WTC11 (cell line): ENCODE data around the gene SLFN5. TPM values are rescaled to one million over a fixed set of nuclear protein-coding genes. Genes with fewer than 3 reads are reported as not detected.

Experiments
- ATAC-seq: fragments of 200-7000 bp; cut with Tn5 transposase; 2 replicates; pipeline ENCODE4 v1.10.0; 2021; ENCODE audit warnings: mild to moderate bottlenecking, moderate library complexity
- CTCF ChIA-PET: fragments of 300-600 bp; sonication (Branson Sonifier 250); formaldehyde crosslinking; loops from one replicate; lab custom pipeline; 2021; ENCODE audit warnings: antibody characterized with exemption; lab: Charles Lee
- POLR2A ChIA-PET: fragments of 350-600 bp; sonication (Branson Sonifier 250); formaldehyde crosslinking; loops from one replicate; lab custom pipeline; 2021; ENCODE audit warnings: antibody characterized with exemption; lab: Charles Lee
- DNase-seq: peaks from one replicate; pipeline ENCODE4 v3.0.0; 2021; ENCODE audit warnings: low spot score
- H3K27ac Mint-ChIP-seq: 2 replicates; pipeline ENCODE4 v1.8.0; 2021; ENCODE audit warnings: mixed read lengths
- H3K27me3 Mint-ChIP-seq: 2 replicates; pipeline ENCODE4 v1.8.0; 2021; ENCODE audit warnings: low read depth, mild to moderate bottlenecking, moderate library complexity, mixed read lengths
- H3K36me3 Mint-ChIP-seq: 2 replicates; pipeline ENCODE4 v1.8.0; 2021; ENCODE audit warnings: mixed read lengths
- H3K4me1 Mint-ChIP-seq: 2 replicates; pipeline ENCODE4 v1.8.0; 2022; ENCODE audit warnings: mixed read lengths
- H3K4me3 Mint-ChIP-seq: 2 replicates; pipeline ENCODE4 v1.8.0; 2021; ENCODE audit warnings: mild to moderate bottlenecking, moderate library complexity, mixed read lengths
- H3K9me3 Mint-ChIP-seq: 2 replicates; pipeline ENCODE4 v1.8.0; 2021; ENCODE audit warnings: mixed read lengths
- CTCF ChIP-seq: fragments of 200-600 bp; IDR thresholded peaks from 2 replicates; pipeline ENCODE4 v1.8.0; 2022; ENCODE audit warnings: antibody characterized with exemption
- FOXK1 ChIP-seq: sonication (generic); formaldehyde crosslinking; IDR thresholded peaks from 2 replicates; pipeline ENCODE4 v1.8.0; 2022; ENCODE audit warnings: mild to moderate bottlenecking, moderate library complexity, missing genetic modification reagents
- FOXP4 ChIP-seq: sonication (generic); formaldehyde crosslinking; IDR thresholded peaks from 2 replicates; pipeline ENCODE4 v1.8.0; 2022; ENCODE audit warnings: mild to moderate bottlenecking, missing genetic modification reagents
- HMGXB4 ChIP-seq: sonication (generic); formaldehyde crosslinking; IDR thresholded peaks from 2 replicates; pipeline ENCODE4 v1.8.1; 2023; ENCODE audit warnings: mild to moderate bottlenecking, moderate library complexity, missing genetic modification reagents
- IRF1 ChIP-seq: sonication (generic); formaldehyde crosslinking; IDR thresholded peaks from 2 replicates; pipeline ENCODE4 v1.8.0; 2023; ENCODE audit warnings: missing genetic modification reagents
- KAT7 ChIP-seq: sonication (generic); formaldehyde crosslinking; IDR thresholded peaks from 2 replicates; pipeline ENCODE4 v1.8.1; 2023; ENCODE audit warnings: missing genetic modification reagents, mild to moderate bottlenecking, borderline replicate concordance
- NR1H2 ChIP-seq: sonication (generic); formaldehyde crosslinking; IDR thresholded peaks from 2 replicates; pipeline ENCODE4 v1.9.0; 2021; ENCODE audit warnings: mild to moderate bottlenecking, moderate library complexity, missing genetic modification reagents
- USF1 ChIP-seq: sonication (generic); formaldehyde crosslinking; IDR thresholded peaks from 2 replicates; pipeline ENCODE4 v1.8.0; 2022; ENCODE audit warnings: mild to moderate bottlenecking, missing genetic modification reagents
- ZBTB21 ChIP-seq: sonication (generic); formaldehyde crosslinking; IDR thresholded peaks from 2 replicates; pipeline ENCODE4 v1.8.1; 2023; ENCODE audit warnings: mild to moderate bottlenecking, missing genetic modification reagents, borderline replicate concordance
- ZNF121 ChIP-seq: sonication (generic); formaldehyde crosslinking; IDR thresholded peaks from 2 replicates; pipeline ENCODE4 v1.8.0; 2023; ENCODE audit warnings: missing genetic modification reagents
- ZNF281 ChIP-seq: sonication (generic); formaldehyde crosslinking; IDR thresholded peaks from 2 replicates; pipeline ENCODE4 v1.8.0; 2023; ENCODE audit warnings: mild to moderate bottlenecking, missing genetic modification reagents
- ZNF317 ChIP-seq: sonication (generic); formaldehyde crosslinking; IDR thresholded peaks from 2 replicates; pipeline ENCODE4 v1.8.1; 2023; ENCODE audit warnings: low read depth, mild to moderate bottlenecking, moderate library complexity, missing genetic modification reagents, borderline replicate concordance
- ZNF416 ChIP-seq: fragments of 250-450 bp; sonication (Bioruptor Pico); IDR thresholded peaks from 2 replicates; pipeline ENCODE4 v1.9.0; 2021; ENCODE audit warnings: mild to moderate bottlenecking, inconsistent platforms
- ZNF532 ChIP-seq: fragments of 250-450 bp; sonication (Bioruptor Pico); IDR thresholded peaks from 2 replicates; pipeline ENCODE4 v1.9.0; 2021; ENCODE audit warnings: mild to moderate bottlenecking, borderline replicate concordance
- total RNA-seq: library from RNA; stranded (reverse); gene quantifications from 3 replicates; pipeline ENCODE4 v1.2.3, GENCODE V29; 2021

The SLFN5 gene
- total RNA-seq, 1 experiment from 2014 or later: 7.6 TPM

GRCh38 chr17:35284955-35285354 lies 42.1 kb downstream of the SLFN5 start:
- ChIA-PET POLR2A (no interaction called here), CTCF (interaction anchor here (1.5 to 3.0 kb wide), 2 partner anchors 28 to 249 kb away, joined by 3 to 10 read pairs; no protein-coding TSS in a partner anchor)
- Mint-ChIP-seq H3K4me1 (peaks cover 6% of the 10 kb centered on the region; the same call in 1 of the 2 replicates), H3K27ac (no peak overlapping the region), H3K4me3 (no peak overlapping the region), H3K27me3 (peaks cover 22% of the 10 kb centered on the region), H3K9me3 (peaks cover 7% of the 10 kb centered on the region), H3K36me3 (no peaks in the 10 kb centered on the region)
- no peak for ATAC-seq
- TF ChIP-seq FOXP4 (CRISPR knock-in tag) (no peak), USF1 (CRISPR knock-in tag) (no peak), ZBTB21 (CRISPR knock-in tag) (no peak), CTCF (no peak), HMGXB4 (CRISPR knock-in tag) (no peak), ZNF281 (CRISPR knock-in tag) (no peak), KAT7 (CRISPR knock-in tag) (no peak), ZNF416 (CRISPR knock-in tag) (no peak), ZNF317 (CRISPR knock-in tag) (no peak), ZNF532 (CRISPR knock-in tag) (no peak), FOXK1 (CRISPR knock-in tag) (no peak), ZNF121 (CRISPR knock-in tag) (no peak), NR1H2 (CRISPR knock-in tag) (no peak), IRF1 (no peak)
- no peak for DNase-seq
